HS-27A (cell line): Measurements from ENCODE around the gene ZNRF1.
"Not testable (repeated sequence)": the region's sequence is repeated elsewhere in the genome, so short reads cannot be mapped to it uniquely, and the experiment has no call there.

ENCODE experiments used
- DNase-seq: peaks from one replicate; pipeline ENCODE4 v3.0.0-alpha.2; 2012; ENCODE audit warnings: low read depth, missing footprints

The ZNRF1 gene

DNA sequence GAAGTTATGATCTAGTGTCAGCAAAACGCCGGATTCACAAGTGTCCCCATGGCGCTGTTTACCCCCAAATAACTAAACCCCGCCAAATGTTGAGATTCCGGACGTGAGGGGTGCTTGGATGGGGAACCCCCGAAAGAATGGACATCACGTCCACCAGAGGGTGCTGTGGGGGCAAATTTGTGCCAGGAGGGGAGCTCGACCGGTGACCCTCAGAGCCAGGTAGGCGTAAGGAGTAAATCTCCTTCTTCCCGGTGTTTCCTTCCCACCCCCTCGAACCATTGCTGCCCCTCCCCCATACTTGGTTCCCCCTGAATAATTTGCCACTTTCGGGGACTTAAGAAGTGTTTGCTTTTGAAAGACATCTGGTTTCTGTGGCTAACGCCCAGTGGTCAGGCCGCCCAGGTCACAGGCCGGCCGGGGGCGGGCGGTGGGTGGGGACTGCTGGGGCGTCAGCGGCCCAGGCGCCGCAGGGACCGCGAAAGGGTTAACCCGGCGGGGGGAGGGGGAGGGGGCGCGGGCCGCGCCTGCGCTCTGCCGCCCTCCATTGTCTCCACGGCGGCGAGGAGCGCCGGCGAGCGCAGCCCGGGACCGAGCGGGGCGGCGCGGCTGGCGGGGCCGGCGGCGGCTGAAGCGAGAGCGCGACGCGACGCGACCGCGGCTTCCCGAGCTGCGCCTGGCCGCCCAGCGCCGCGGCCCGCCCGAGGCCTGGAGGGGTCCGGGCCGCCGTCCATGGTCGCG lies at the start of gene ZNRF1:
ZNRF1 (plus strand) TSS at position 544 of the 738 bp plus-strand sequence. CDS start 648 bp downstream, outside the sequence.
- DNase-seq: no peak

DNA sequence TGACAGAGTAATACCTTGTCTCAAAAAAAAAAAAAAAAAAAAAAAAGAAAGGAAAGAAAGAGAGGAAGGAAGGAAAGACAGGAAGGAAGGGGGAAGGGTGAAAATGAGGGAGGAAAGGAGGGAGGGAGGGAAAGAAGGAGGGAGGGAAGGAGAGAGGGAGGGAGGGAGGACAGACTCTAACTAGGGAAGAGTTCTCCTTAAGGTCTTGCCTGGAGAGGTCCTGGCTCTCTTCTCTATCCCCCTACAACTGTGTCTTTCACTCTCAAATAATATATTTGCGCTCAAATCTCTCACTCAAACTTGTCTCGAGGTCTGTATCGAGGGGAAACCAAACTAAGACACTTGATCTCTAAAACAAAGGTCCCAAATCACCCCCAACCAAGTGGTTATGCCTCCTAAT lies 49.5 kb upstream of the ZNRF1 start:
- DNase-seq: no peak

DNA sequence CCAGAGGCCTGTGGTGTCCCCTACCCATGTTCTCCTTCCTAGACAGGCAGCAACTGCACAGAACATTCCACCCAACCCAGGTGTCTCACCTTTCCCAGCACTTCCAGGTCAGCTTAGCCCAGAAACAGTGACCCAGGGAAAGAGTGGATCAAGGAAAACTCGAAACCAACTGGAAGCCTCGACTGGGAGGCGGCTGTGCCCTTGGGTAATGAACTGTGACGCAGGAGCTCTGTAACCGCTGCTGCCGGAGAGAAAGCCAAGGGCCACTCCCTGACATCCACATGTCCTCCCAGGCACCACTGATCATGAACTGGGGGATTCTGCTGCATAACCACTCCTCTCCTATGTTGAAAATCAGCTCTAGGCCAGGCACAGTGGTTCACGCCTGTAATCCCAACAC lies 48.3 kb upstream of the ZNRF1 start:
- DNase-seq: no peak

DNA sequence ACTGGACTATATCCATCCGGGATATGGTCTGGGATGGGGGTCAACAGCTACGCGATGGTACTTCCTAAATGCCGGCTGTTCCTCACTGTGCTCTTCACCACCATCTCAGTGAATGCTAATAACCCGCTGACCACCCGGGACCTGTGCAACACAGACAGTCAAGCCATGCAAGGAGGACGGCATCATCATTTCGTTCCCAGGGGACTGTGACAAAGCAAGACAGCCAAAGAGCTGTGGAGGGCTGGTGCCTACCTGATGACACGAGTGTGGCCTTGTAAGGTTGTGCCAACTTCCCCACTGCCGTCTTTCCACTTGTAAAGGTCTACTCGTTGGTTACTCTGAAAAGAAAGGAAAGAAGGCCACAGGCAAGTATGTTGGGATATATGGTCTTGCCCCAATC lies 47.6 kb upstream of the ZNRF1 start:
- DNase-seq: no peak

DNA sequence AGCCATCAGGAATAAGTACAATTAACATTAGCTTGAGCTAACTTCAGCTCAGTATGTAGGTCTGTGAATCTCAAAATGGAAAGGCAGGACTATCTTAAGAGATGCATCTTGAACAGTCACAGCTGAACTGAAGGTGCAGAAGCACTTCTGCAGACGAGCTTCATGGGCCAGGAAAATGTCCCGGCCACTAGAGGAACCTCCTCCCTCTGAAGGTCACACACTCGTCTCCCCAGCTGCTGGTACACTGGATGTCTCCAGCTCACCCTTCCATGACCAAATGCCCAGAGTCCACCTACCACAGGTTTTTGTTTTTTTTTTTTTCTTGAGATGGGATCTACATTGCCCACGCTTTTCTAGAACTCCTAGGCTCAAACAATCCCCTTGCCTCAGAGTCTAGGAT lies 47.1 kb upstream of the ZNRF1 start:
- DNase-seq: no peak

DNA sequence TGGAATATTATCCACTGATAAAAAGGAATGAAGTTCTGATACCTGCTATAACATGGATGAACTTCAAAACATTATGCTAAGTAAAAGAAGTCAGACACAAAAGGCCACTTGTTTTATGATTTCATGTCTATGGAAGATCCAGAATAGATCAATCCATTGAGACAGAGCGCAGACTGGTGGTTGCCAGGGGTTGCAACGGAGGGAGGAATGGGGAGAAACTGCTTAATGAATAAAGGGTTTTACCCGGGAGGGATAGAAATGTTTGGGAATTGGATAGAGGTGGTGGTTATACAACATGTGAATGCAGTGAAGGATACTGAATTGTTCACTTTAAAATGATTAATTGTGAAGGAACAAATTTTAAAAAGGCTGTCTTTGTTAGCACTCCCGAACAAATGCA lies 44.1 kb upstream of the ZNRF1 start:
- no peak for DNase-seq

DNA sequence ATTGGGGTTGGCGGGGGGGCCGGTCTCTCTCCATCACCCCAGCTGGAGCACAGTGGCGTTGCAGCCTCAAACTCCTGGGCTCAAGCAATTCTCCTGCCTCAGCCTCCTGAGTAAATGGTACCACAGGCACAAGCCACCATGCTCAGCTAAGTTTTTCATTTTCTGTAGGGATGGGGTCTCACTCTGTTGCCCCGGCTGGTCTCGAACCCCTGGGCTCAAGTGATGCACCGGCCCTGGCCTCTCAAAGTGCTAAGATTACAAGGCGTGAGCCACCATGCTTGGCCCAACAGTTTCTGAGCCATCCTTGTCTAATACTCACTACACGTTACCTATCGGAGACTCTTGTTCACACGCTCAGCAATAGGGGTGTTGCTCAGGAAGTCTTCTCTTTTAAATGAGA lies 25.5 kb upstream of the ZNRF1 start:
- DNase-seq: no peak

DNA sequence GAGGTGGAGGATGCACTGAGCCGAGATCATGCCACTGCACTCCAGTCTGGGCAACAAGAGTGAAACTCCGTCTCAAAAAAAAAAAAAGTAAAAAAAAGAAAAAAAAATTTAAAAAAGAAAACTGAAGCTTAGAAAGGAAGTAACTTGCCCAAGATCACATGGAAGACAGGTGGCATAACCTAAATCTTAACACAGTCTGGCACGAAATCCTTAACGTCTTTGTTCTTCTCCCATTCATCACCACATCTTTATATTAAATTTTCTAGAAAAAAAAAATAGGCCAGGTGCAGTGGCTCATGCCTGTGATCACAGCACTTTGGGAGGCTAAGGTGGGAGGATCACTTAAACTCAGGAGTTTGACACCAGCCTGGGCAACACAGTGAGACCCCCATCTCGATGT lies 23.2 kb upstream of the ZNRF1 start:
- no peak for DNase-seq

DNA sequence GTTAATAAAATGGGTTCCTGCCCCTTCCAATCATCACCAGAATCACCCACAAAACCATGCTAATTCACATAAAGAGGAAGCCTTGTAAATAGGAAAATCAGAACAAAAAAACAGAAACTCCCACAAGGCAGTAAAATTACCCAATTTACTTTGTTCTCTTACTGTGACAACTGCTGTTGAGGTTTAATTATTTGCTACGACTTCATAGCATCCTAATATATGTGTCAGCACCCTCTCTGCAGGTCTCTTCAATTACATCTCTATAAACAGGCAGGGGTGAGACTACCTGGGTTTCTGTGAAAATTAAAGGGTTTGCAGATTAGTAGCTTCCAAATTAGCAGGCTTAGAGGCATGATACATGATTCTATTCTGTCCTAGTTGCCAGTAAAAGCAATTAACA lies 16.6 kb upstream of the ZNRF1 start:
- DNase-seq: no peak

DNA sequence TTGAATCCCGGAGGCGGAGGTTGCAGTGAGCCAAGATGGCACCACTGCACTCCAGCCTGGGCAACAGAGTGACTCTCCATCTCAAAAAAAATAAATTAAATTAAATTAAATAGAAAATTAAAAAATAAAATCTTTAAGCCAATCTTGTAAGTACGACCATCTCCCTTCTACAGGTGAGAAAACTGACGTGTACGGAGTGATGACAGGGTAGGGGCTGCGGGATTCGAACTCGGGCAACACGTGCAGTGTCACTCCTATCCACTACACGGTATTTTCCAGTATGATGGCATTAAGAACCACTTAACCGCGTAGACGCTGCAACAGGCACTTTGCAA lies 14.7 kb upstream of the ZNRF1 start:
- DNase-seq: no peak

DNA sequence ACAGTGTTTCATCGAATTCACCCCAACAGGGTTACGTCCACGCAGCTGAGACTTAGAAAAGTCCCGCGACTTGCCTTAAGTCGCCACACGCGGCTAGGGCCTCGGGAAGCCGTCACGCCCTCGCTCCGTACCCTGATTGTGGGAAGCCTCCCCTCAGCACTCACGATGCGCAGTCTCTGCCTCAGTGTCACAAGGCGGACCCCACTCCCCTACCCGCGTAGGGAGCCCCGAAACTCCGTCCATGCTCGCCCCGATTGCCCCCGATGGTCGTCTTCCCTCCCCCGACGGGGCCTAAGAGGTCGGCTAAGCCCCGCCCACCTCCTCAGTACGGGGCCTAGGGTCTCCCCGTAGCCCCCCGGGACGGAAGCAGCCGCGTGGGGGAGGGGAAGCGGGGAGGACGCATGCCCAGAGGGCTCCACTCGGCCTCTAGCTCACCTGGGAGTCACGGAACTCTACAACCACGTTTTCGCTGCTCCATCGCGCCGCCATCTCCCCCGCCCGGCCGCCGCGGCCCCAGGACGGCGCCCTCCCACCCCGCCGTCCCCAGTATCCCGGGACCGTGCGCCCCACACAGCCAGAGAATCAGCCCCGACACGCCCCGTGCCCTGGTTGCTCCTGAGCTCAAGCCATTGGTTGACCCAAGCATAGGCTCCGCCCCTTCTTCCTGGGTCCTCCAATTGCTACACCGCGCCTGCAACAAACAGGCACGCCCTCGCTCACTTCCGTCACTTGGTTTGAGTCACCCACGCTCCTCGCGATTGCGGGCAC lies 14.1 kb upstream of the ZNRF1 start, which contains the start of gene WDR59:
WDR59 (minus strand) TSS at position 595 of the 768 bp plus-strand sequence; CDS start at position 489, 106 bp downstream.
- peak; percentile 98 for DNase-seq

DNA sequence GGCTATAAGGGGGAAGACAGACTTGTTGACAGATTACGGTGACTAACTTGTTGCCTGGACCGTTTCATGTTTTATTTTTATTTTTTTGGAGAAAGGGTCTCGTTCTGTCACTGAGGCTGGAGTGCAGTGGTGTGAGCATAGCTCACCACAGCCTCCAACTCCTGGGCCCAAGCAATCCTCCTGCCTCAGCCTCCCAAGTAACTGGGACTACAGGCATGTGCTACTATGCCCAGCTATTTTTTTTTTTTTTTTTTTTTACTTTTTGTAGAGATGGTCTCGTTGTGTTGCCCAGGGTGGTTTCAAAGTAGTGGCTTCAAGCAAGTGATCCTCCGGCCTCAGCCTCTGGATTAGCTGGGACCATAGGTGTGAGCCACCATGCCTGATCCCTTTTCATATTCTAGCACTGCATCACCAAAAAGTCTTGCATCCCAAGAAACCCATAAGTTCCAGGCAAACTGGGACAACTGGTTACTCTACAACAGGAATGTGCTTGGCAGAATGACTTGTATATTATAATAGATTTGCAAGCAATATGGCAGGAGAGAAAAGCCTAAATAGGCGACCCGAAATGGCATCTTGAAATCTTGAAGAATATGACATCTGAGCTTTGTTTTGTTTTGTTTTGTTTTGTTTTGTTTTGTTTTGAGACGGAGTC lies 11.7 kb upstream of the ZNRF1 start:
- DNase-seq: no peak

DNA sequence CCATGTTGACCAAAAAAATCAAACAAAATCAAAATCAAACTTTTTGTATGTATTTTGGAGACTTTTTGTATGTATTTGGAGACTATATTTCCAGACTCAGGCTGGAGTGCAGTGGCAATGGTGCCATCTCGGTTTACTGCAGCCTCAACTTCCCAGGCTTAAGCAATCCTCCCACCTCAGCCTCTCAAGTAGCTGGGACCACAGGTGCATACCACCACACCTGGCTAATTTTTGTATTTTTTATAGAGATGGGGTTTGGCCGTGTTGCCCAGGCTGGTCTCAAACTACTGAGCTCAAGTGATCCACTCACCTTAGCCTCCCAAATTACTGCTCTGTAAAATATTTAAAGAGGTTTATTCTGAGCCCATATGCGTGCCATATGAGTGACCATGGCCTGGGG lies 9.0 kb upstream of the ZNRF1 start:
- DNase-seq: not testable (repeated sequence)

DNA sequence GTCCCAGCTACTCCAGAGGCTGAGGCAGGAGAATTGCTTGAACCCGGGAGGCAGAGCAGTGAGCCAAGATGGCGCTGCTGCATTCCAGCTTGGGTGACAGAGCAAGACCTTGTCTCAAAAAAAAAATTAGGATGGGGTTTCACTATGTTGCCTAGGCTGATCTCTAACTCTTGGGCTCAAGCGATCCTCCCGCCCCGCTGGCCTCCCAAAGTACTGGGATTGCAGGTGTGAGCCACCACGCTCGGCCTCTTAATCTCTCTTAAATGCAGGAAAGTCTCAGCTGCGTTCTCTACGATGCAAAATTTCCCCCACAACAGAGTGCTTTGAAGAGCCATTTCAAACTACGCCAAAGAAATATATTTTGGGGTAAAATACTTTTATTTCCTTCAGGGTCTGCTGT lies 8.0 kb upstream of the ZNRF1 start:
- DNase-seq: no peak

DNA sequence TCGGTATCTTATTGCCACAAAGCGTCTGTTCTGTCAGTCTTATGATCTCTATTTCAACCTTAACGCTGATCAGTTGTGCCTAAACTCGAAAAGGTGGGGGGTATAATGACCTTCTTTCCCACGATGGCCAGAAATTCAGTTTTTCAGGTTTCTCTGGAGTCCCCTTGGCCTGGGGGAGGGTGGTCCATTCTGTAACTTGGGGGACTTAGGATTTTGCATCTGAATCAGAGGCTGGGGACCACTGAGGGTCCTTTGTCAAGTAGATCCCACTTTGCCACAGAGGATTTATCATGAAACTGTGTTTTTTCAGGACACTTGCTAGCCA lies 7.6 kb upstream of the ZNRF1 start:
- DNase-seq: no peak

DNA sequence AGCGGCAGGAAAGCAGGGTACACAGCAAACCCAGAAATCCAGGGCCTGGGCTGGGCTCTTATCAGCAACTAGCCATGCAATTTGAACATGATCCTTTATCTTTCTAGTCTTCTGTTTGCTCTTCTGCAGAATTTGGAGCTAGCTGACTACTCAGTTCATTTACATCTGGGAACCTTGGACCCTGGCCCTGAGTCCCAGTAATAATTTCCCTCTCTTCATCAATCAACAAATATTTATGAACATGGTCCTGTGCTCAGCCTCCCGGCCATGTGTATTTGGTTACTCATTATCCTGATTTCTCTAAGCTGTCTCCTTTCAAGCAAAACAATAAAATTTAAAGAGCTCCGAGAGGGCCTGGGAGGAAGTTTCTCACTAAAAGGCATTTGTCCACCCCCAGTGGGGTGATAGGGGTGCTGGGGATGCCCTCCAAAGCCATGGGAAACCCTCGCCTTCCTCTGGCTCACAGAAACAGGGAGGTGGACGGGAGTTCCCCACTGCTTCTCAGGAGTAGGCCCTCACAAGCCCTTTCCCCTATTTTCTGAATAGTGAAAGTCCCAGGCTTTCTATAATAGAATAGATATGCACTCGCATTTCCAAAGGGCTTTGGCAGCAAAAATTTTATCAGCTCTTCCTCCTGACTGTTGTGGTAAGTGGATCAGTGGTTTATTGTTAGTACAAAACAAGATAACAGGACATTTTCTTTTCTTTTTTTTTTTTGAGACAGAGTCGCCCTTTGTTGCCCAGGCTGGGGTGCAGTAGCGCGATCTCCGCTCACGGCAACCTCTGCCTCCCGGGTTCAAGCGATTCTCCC lies 7.0 kb upstream of the ZNRF1 start:
- DNase-seq: no peak

DNA sequence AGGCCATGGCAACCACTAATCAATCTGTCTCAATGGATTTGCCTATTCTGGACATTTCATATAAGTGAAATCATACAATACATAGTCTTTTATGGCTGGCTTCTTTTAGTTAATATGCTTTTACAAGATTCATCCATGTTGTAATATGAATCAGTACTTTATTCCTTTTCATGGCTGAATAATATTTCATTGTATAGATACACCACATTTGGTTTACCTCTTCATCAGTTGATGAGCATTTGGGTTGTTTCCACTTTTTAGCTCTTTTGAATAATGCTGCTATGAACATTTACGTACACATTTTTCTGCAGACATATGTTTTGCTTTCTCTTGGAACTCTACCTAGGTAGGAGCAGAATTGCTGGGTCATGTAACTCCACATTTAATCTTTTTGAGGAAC lies 2.8 kb upstream of the ZNRF1 start:
- no peak for DNase-seq

DNA sequence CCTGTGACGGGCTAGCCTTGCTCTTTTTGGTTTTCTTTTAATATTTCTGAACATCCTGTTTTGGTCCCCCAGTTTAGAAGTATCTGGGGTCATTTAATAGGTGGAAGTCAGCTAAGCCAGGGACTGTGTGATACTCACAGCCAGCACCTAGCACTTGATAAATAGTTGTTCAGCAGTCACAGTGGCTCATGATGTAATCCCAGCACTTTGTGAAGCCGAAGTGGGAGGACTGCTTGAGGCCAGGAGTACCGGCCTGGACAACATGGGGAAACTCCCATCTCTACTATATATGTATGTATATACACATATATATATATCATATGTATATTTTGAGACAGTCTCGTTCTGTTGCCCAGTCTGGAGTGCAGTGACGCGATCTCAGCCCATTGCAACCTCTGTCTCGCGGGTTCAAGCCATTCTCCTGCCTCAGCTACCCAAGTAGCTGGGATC lies 1.8 kb upstream of the ZNRF1 start:
- no peak for DNase-seq

DNA sequence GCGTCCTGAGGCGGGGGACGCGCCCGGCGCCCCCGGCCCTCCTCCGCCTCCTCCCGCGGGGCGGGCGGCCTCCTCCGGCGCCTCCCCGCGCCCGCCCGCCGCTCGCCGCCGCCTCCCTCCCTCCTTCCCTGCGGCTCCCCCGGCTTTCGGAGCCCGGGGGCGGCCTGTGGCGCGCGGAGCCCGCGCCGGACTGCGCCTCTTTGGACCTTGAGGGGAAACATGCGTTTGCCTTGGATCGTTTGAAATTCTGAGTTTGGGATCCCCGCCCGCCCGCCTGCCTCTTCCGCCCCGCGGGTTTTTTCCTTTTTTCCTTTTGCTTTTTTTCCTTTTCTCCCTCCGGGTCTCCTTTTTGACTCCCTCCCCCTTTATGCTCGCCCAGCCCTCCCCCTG lies 390 bp downstream of the ZNRF1 start:
- DNase-seq: no peak

DNA sequence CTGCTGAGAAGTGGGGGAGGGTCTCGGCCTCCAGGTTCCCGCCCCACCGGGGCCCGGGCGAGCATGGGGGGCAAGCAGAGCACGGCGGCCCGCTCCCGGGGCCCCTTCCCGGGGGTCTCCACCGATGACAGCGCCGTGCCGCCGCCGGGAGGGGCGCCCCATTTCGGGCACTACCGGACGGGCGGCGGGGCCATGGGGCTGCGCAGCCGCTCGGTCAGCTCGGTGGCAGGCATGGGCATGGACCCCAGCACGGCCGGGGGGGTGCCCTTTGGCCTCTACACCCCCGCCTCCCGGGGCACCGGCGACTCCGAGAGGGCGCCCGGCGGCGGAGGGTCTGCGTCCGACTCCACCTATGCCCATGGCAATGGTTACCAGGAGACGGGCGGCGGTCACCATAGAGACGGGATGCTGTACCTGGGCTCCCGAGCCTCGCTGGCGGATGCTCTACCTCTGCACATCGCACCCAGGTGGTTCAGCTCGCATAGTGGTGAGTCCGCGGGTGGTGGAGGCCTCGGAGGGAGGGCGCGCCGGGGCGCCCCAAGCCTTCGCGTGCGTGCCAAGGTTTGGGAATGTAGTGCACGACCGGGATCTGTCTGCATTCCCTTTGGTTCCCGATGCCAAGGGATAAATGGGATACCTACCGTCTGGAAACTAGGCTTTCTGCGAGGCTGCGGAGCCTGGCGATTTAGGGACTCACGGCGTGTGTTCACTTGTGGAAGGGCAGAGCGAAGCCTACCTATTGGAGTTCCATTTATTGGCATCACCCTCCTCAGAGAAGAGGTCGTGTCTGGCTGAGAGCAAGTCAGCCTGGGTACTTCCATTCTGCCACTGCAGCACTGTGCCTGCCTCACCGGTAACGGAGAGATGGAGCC lies 1.0 kb downstream of the ZNRF1 start:
- DNase-seq: no peak

DNA sequence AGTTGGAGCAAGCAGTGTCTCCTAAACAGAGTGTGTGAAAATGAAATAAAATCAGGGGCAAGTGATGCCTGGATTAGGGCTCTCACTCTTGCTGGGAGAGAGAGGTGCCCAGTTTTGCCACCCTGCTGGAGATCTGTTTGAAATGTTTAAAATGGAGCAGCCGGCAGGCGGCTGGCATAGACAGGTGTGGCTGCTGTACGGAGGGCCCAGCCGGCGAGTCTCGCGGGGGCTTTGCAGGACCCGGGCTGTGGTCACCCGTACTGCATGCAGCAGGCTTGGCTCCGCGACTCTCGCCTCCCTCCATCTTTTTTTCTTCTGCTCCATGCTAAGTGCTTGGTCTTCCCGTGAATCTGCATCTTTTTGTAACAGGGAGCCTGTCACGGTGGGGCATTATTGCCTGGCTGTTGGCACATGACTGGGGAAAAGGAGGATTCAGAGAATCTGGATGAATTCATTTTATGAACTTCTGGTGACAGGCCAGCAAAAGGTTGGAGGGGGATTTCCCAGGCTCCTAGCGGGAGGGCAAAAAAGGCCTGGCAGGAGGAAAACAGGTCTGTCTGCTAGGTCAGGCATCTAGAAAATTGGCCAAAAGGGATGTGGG lies 1.8 kb downstream of the ZNRF1 start:
- no peak for DNase-seq
